Stimulated activated CD4-positive, alpha-beta T cell treated with anti-CD3 and anti-CD28 coated beads, Interleukin-15, amount 100 ng/mL, for 1 hour (primary cell): ENCODE data around the gene GRID1.

ENCODE experiments used
- DNase-seq, 2 donors: peaks; one replicate each; pipeline ENCODE4 v3.0.0-alpha.2; 2020; ENCODE audit warnings: low read depth in 1 of 2, low spot score in 1 of 2

Gene GRID1

GRCh38 chr10:86371116-86371515, 4.5 kb upstream of the GRID1 start:
- no peak for DNase-seq

- DNase-seq: no peak
Observed at GRCh38 chr10:86370006-86370585, 3.5 kb upstream of the GRID1 start.

- no peak for DNase-seq
Observed at GRCh38 chr10:86368987-86369386, 2.4 kb upstream of the GRID1 start.

GRCh38 chr10:86368046-86368445, 1.5 kb upstream of the GRID1 start:
- no peak for DNase-seq

GRCh38 chr10:86367152-86367951, 757 bp upstream of the GRID1 start:
- no peak for DNase-seq

GRCh38 chr10:86366902-86367151, 232 bp upstream of the GRID1 start:
- no peak for DNase-seq

GRCh38 chr10:86365346-86366032, 1.1 kb downstream of the GRID1 start:
- no peak for DNase-seq

GRCh38 chr10:86364491-86365345, 1.9 kb downstream of the GRID1 start:
- no peak for DNase-seq

GRCh38 chr10:86363833-86364490, 2.6 kb downstream of the GRID1 start:
- no peak for DNase-seq

GRCh38 chr10:86363184-86363832, 3.3 kb downstream of the GRID1 start:
- DNase-seq: no peak

- DNase-seq: no peak
Observed at GRCh38 chr10:86362586-86363183, 3.9 kb downstream of the GRID1 start.

- DNase-seq: no peak
Observed at GRCh38 chr10:86362129-86362527, 4.5 kb downstream of the GRID1 start.

- no peak for DNase-seq
Observed at GRCh38 chr10:86361156-86362128, 5.2 kb downstream of the GRID1 start.

- DNase-seq: no peak
Observed at GRCh38 chr10:86360657-86361056, 5.9 kb downstream of the GRID1 start.

- DNase-seq: no peak
Observed at GRCh38 chr10:86359954-86360353, 6.6 kb downstream of the GRID1 start.

GRCh38 chr10:86359111-86359510, 7.5 kb downstream of the GRID1 start:
- DNase-seq: no peak

GRCh38 chr10:86357676-86358075, 8.9 kb downstream of the GRID1 start:
- no peak for DNase-seq

GRCh38 chr10:86357041-86357440, 9.6 kb downstream of the GRID1 start:
- DNase-seq: no peak

- no peak for DNase-seq
Observed at GRCh38 chr10:86356296-86356695, 10.3 kb downstream of the GRID1 start.
